IMR-90 (cell line): Measurements from ENCODE around the gene BCL11A. TPM values are rescaled to one million over a fixed set of nuclear protein-coding genes. Genes with fewer than 3 reads are reported as not detected.

Source experiments
- ATAC-seq: fragments of 200-7000 bp; cut with Tn5 transposase; 2 replicates; pipeline ENCODE4 v1.9.1; 2020; ENCODE audit warnings: low read depth, mild to moderate bottlenecking, moderate library complexity
- BruUV-seq: library from RNA; stranded (reverse); fragments of 400-500 nt; replicated peaks from 2 replicates; lab custom pipeline; 2021; lab: Mats Ljungman, UMichigan
- CTCF ChIA-PET: fragments of 300-600 bp; formaldehyde crosslinking; extraction: SDS; loops from one replicate; lab custom pipeline; 2021; ENCODE audit warnings: antibody characterized with exemption; lab: Yijun Ruan, JAX
- POLR2A ChIA-PET: fragments of 300-600 bp; sonication (Branson Sonifier 250); formaldehyde crosslinking; loops from one replicate; lab custom pipeline; 2022; ENCODE audit warnings: antibody characterized with exemption; ENCODE audit not compliant: unreplicated experiment; lab: Charles Lee
- DNase-seq: peaks from one replicate; pipeline ENCODE4 v3.0.0; 2013
- H2AFZ ChIP-seq: replicated peaks from 2 replicates; pipeline ENCODE3; 2013; ENCODE audit warnings: low read length, mild to moderate bottlenecking; ENCODE audit not compliant: poor library complexity
- H2AK5ac ChIP-seq: 2 replicates; pipeline ENCODE4 v1.6.1; 2013; ENCODE audit warnings: low read depth, low read length, inconsistent platforms
- H2AK9ac ChIP-seq: replicated peaks from 2 replicates; pipeline ENCODE3; 2013; ENCODE audit warnings: mild to moderate bottlenecking, low read depth, low read length, moderate library complexity; ENCODE audit not compliant: poor library complexity
- H2BK120ac ChIP-seq: 2 replicates; pipeline ENCODE4 v1.6.1; 2013; ENCODE audit warnings: low read depth, low read length, inconsistent platforms
- H2BK15ac ChIP-seq: 3 replicates; pipeline ENCODE4 v1.6.1; 2013; ENCODE audit warnings: low read depth, low read length, inconsistent platforms
- H2BK20ac ChIP-seq: 2 replicates; pipeline ENCODE4 v1.6.1; 2013; ENCODE audit warnings: low read depth, mild to moderate bottlenecking, inconsistent platforms, low read length, moderate library complexity
- H2BK5ac ChIP-seq: 2 replicates; pipeline ENCODE4 v1.6.1; 2013; ENCODE audit warnings: mild to moderate bottlenecking, low read depth, low read length, inconsistent platforms; ENCODE audit not compliant: poor library complexity, severe bottlenecking
- H3K14ac ChIP-seq: replicated peaks from 2 replicates; pipeline ENCODE4 v1.6.1; 2013; ENCODE audit warnings: low read depth, low read length, inconsistent platforms
- H3K18ac ChIP-seq: 2 replicates; pipeline ENCODE4 v1.6.1; 2013; ENCODE audit warnings: low read depth, low read length, control low read depth
- H3K23ac ChIP-seq: 2 replicates; pipeline ENCODE4 v1.6.1; 2013; ENCODE audit warnings: low read depth, low read length, inconsistent platforms
- H3K27ac ChIP-seq: 2 replicates; pipeline ENCODE4 v1.5.1; 2013; ENCODE audit warnings: mild to moderate bottlenecking, control low read depth, low read length; ENCODE audit not compliant: insufficient read depth
- H3K27me3 ChIP-seq: 2 replicates; pipeline ENCODE4 v1.6.1; 2013; ENCODE audit warnings: low read length; ENCODE audit not compliant: control insufficient read depth, insufficient read depth
- H3K36me3 ChIP-seq: 2 replicates; pipeline ENCODE4 v1.6.1; 2013; ENCODE audit warnings: low read length, mixed read lengths; ENCODE audit not compliant: control insufficient read depth, insufficient read depth
- H3K4ac ChIP-seq: 2 replicates; pipeline ENCODE4 v1.6.1; 2013; ENCODE audit warnings: low read depth, low read length, inconsistent platforms
- H3K4me1 ChIP-seq: 2 replicates; pipeline ENCODE4 v1.6.1; 2013; ENCODE audit warnings: low read length, mixed read lengths; ENCODE audit not compliant: control insufficient read depth, insufficient read depth
- H3K4me2 ChIP-seq: 2 replicates; pipeline ENCODE4 v1.6.1; 2013; ENCODE audit warnings: low read depth, mild to moderate bottlenecking, control low read depth, low read length, moderate library complexity
- H3K4me3 ChIP-seq: 2 replicates; pipeline ENCODE4 v1.5.1; 2013; ENCODE audit warnings: low read depth, mild to moderate bottlenecking, control low read depth, low read length, moderate library complexity; ENCODE audit not compliant: insufficient read depth
- H3K56ac ChIP-seq: 2 replicates; pipeline ENCODE4 v1.6.1; 2013; ENCODE audit warnings: low read length, inconsistent platforms; ENCODE audit not compliant: insufficient read depth; ENCODE audit errors: extremely low read depth
- H3K79me1 ChIP-seq, 2 experiments: 2 replicates each; pipeline ENCODE4 v1.6.1; 2013; ENCODE audit warnings: low read length in 2 of 2, inconsistent platforms in 1 of 2, low read depth in 1 of 2
- H3K9ac ChIP-seq: 2 replicates; pipeline ENCODE4 v1.6.1; 2013; ENCODE audit warnings: low read depth, low read length, control low read depth
- H3K9me1 ChIP-seq: 2 replicates; pipeline ENCODE4 v1.6.1; 2013; ENCODE audit warnings: low read length, inconsistent platforms; ENCODE audit not compliant: insufficient read depth
- H3K9me3 ChIP-seq: 2 replicates; pipeline ENCODE4 v1.6.1; 2013; ENCODE audit warnings: low read length; ENCODE audit not compliant: control insufficient read depth, insufficient read depth
- H4K20me1 ChIP-seq: 2 replicates; pipeline ENCODE4 v1.6.1; 2013; ENCODE audit warnings: low read length, inconsistent platforms; ENCODE audit not compliant: insufficient read depth
- H4K5ac ChIP-seq: 2 replicates; pipeline ENCODE4 v1.6.1; 2013; ENCODE audit warnings: mild to moderate bottlenecking, low read depth, low read length, control low read depth
- H4K8ac ChIP-seq, 2 experiments: 2 replicates each; pipeline ENCODE4 v1.6.1; 2013; ENCODE audit warnings: low read depth in 2 of 2, low read length in 2 of 2, control low read depth in 1 of 2, inconsistent platforms in 1 of 2
- H4K91ac ChIP-seq: 2 replicates; pipeline ENCODE4 v1.6.1; 2013; ENCODE audit warnings: low read depth, low read length, inconsistent platforms; ENCODE audit not compliant: insufficient read depth
- BHLHE40 ChIP-seq: fragments of 150-350 bp; IDR thresholded peaks from 2 replicates; pipeline ENCODE4 v1.6.1; 2016; ENCODE audit warnings: mild to moderate bottlenecking, low read depth, low read length
- CHD1 ChIP-seq: IDR thresholded peaks from 2 replicates; pipeline ENCODE4 v1.6.1; 2012; ENCODE audit warnings: low read depth, low read length, improper control_type of control experiment
- CTCF ChIP-seq: conservative IDR thresholded peaks from 2 replicates; pipeline ENCODE4 v1.5.1; 2012; ENCODE audit warnings: mild to moderate bottlenecking, low read depth, low read length, improper control_type of control experiment
- POLR2A ChIP-seq: IDR thresholded peaks from 2 replicates; pipeline ENCODE4 v1.6.1; 2012; ENCODE audit warnings: mild to moderate bottlenecking, low read depth, low read length
- RCOR1 ChIP-seq: IDR thresholded peaks from 2 replicates; pipeline ENCODE4 v1.6.1; 2012; ENCODE audit warnings: mild to moderate bottlenecking, low read length, improper control_type of control experiment; ENCODE audit not compliant: insufficient replicate concordance
- RFX5 ChIP-seq: IDR thresholded peaks from 2 replicates; pipeline ENCODE4 v1.8.0; 2012; ENCODE audit warnings: low read depth, mild to moderate bottlenecking, low read length, moderate library complexity
- SMC3 ChIP-seq: fragments of 150-350 bp; IDR thresholded peaks from 2 replicates; pipeline ENCODE4 v1.6.1; 2016; ENCODE audit warnings: low read depth, mild to moderate bottlenecking, antibody characterized with exemption, low read length, moderate library complexity
- USF2 ChIP-seq: fragments of 150-350 bp; IDR thresholded peaks from 2 replicates; pipeline ENCODE4 v1.6.1; 2017; ENCODE audit warnings: mild to moderate bottlenecking, antibody characterized with exemption, low read length, low read depth
- WGBS, 2 experiments: methylation state at CpG; one replicate each; pipeline versions ENCODE4 v1.1.5 to v1.1.7; 2013; ENCODE audit warnings: missing lambda C conversion rate in 2 of 2; ENCODE audit not compliant: insufficient read length in 1 of 2; ENCODE audit errors: extremely low coverage in 2 of 2; 5-methylcytosine and 5-hydroxymethylcytosine counted together
- dilution Hi-C: fragments of 300-500 bp; cut with HindIII; formaldehyde crosslinking; loops from one replicate; pipeline ENCODE4 v1.14.3; 2018; ENCODE audit warnings: low sequenced_read_pairs; ENCODE audit not compliant: unreplicated experiment
- in situ Hi-C: fragments of 300-500 bp; cut with MboI; formaldehyde crosslinking; loops from 3 replicates; pipeline ENCODE4 v1.14.3; 2019; ENCODE audit warnings: low sequenced_read_pairs, inconsistent platforms, mixed read lengths
- intact Hi-C: fragments of 100-400 bp; cut with micrococcal nuclease; formaldehyde crosslinking; loops from 2 replicates; pipeline ENCODE4 v1.10.0; 2022
- polyA plus RNA-seq, 3 experiments: library from polyadenylated mRNA; depleted of rRNA; stranded (reverse); fragments of >200 nt; gene quantifications; 2 replicates each; pipeline ENCODE4 v1.2.3, GENCODE V29; 2012; ENCODE audit warnings: low replicate concordance in 1 of 3
- total RNA-seq: library from RNA; depleted of rRNA; stranded (reverse); fragments of >200 nt; gene quantifications from 2 replicates; pipeline ENCODE4 v1.2.3, GENCODE V29; 2012

BCL11A gene
- total and polyA plus RNA-seq, 2 of the 4 experiments (the other 2 are of a cell fraction) = 1.0 to 1.1 TPM

- Histone ChIP-seq H3K14ac (no peak overlapping the region), H2BK5ac (no peak overlapping the region), H2AK9ac (no peak overlapping the region), H4K5ac (no peak overlapping the region), H3K18ac (no peak overlapping the region), H3K79me1 (no peaks in the 10 kb centered on the region), H3K4ac (no peak overlapping the region), H3K36me3 (no peaks in the 10 kb centered on the region), H2BK120ac (no peak overlapping the region), H3K9me3 (no peaks in the 10 kb centered on the region), H2BK20ac (no peak overlapping the region), H2AFZ (no peak overlapping the region), H3K56ac (no peak overlapping the region), H4K8ac (no peak overlapping the region), H3K27me3 (peaks cover 2% of the 10 kb centered on the region; the same call in 1 of the 2 replicates), H3K4me2 (no peak overlapping the region), H4K20me1 (no peaks in the 10 kb centered on the region; the same call in 1 of the 2 replicates), H3K23ac (no peak overlapping the region), H3K4me3 (no peak overlapping the region), H4K91ac (no peak overlapping the region), H2AK5ac (no peak overlapping the region), H3K4me1 (no peaks in the 10 kb centered on the region), H3K9me1 (no peaks in the 10 kb centered on the region), H3K27ac (no peak overlapping the region), H3K9ac (no peak overlapping the region), H2BK15ac (no peak overlapping the region)
- WGBS, 2 experiments = no CpG with 5 or more reads among the region's 1 CpG
- no peak for TF ChIP-seq RCOR1
- no peak for TF ChIP-seq CHD1
- no peak for TF ChIP-seq USF2
- TF ChIP-seq BHLHE40 = no peak
- TF ChIP-seq CTCF = no peak
- no peak for TF ChIP-seq POLR2A
- no peak for TF ChIP-seq RFX5
- no peak for TF ChIP-seq SMC3
- DNase-seq (no peak), ATAC-seq (no peak)
- in situ Hi-C loops (no loop called here), dilution Hi-C loops (no loop called here), intact Hi-C loops (no loop called here)
- POLR2A ChIA-PET = no interaction called here
- CTCF ChIA-PET = no interaction called here
- BruUV-seq = no TSS peak
Measured at GRCh38 chr2:60496475-60496874, 57.0 kb downstream of the BCL11A start.
